K562 (cell line): ENCODE results near the gene PPM1D. TPM values are rescaled to one million over a fixed set of nuclear protein-coding genes. Genes with fewer than 3 reads are reported as not detected.

Experiments
- ADNP ChIP-seq: fragments of 200-800 bp; sonication (Bioruptor generic); IDR thresholded peaks from 2 replicates; pipeline ENCODE4 v1.6.1; 2016; ENCODE audit warnings: missing genetic modification characterization, missing compliant biosample characterization
- BRD4 ChIP-seq: fragments of 200-600 bp; sonication (generic); IDR thresholded peaks from 2 replicates; pipeline ENCODE4 v1.6.1; 2017; ENCODE audit warnings: inconsistent platforms
- EP300 ChIP-seq: IDR thresholded peaks from 2 replicates; pipeline ENCODE4 v1.6.1; 2012; ENCODE audit warnings: low read length, improper control_type of control experiment
- FOXK2 ChIP-seq, 2 experiments: fragments of 450-650 bp; IDR thresholded peaks in 1 of 2; conservative IDR thresholded peaks in 1 of 2; 2 replicates each; pipeline ENCODE4 v1.6.1; 2016; ENCODE audit warnings: low read depth in 2 of 2, mild to moderate bottlenecking in 1 of 2
- FOXP1 ChIP-seq: sonication (generic); formaldehyde crosslinking; IDR thresholded peaks from 2 replicates; pipeline ENCODE4 v1.8.0; 2022; ENCODE audit warnings: mild to moderate bottlenecking, missing genetic modification reagents
- GATA2 ChIP-seq: sonication (generic); formaldehyde crosslinking; IDR thresholded peaks from 2 replicates; pipeline ENCODE4 v1.4.0; 2020; ENCODE audit warnings: mild to moderate bottlenecking, missing genetic modification reagents
- HCFC1 ChIP-seq: IDR thresholded peaks from 2 replicates; pipeline ENCODE4 v1.6.1; 2012; ENCODE audit warnings: low read depth, low read length, improper control_type of control experiment
- HDGF ChIP-seq: fragments of 450-650 bp; IDR thresholded peaks from 2 replicates; pipeline ENCODE4 v1.6.1; 2016
- JUND ChIP-seq, 2 experiments: IDR thresholded peaks; 2 replicates in 1 of 2; 3 replicates in 1 of 2; pipeline ENCODE4 v1.6.1; 2011; ENCODE audit warnings: borderline replicate concordance in 2 of 2, low read depth in 2 of 2, low read length in 2 of 2, improper control_type of control experiment in 1 of 2, missing biosample characterization in 1 of 2, missing genetic modification characterization in 1 of 2, missing genetic modification reagents in 1 of 2
- KAT7 ChIP-seq: sonication (generic); formaldehyde crosslinking; IDR thresholded peaks from 2 replicates; pipeline ENCODE4 v1.8.0; 2022; ENCODE audit warnings: missing genetic modification reagents, mild to moderate bottlenecking, borderline replicate concordance
- NR2F6 ChIP-seq: fragments of 450-650 bp; formaldehyde crosslinking; IDR thresholded peaks from 2 replicates; pipeline ENCODE4 v1.4.0; 2020; ENCODE audit warnings: mild to moderate bottlenecking
- SFPQ ChIP-seq: fragments of 200-400 bp; formaldehyde crosslinking; IDR thresholded peaks from 2 replicates; pipeline ENCODE4 v1.6.1; 2017; ENCODE audit warnings: mild to moderate bottlenecking, low read depth, low read length, moderate library complexity
- SNAPC5 ChIP-seq: fragments of 250-450 bp; sonication (Bioruptor Pico); IDR thresholded peaks from 2 replicates; pipeline ENCODE4 v1.8.0; 2021; ENCODE audit warnings: moderate library complexity, mild to moderate bottlenecking, inconsistent platforms
- SUPT5H ChIP-seq: fragments of 450-650 bp; IDR thresholded peaks from 2 replicates; pipeline ENCODE4 v1.6.1; 2016
- TAF7 ChIP-seq: fragments of 450-650 bp; IDR thresholded peaks from 2 replicates; pipeline ENCODE4 v1.6.1; 2016; ENCODE audit warnings: missing genetic modification characterization, missing compliant biosample characterization
- TAL1 ChIP-seq: fragments of 450-650 bp; IDR thresholded peaks from 2 replicates; pipeline ENCODE4 v1.6.1; 2016; ENCODE audit warnings: mild to moderate bottlenecking
- TCF7L2 ChIP-seq: fragments of 150-350 bp; IDR thresholded peaks from 2 replicates; pipeline ENCODE4 v1.6.1; 2016; ENCODE audit warnings: low read depth, mild to moderate bottlenecking, low read length, moderate library complexity
- TFAP4 ChIP-seq: sonication (generic); formaldehyde crosslinking; IDR thresholded peaks from 2 replicates; pipeline ENCODE4 v1.8.0; 2022; ENCODE audit warnings: missing genetic modification reagents, mild to moderate bottlenecking, moderate library complexity, borderline replicate concordance
- THRAP3 ChIP-seq: fragments of 450-650 bp; IDR thresholded peaks from 2 replicates; pipeline ENCODE4 v1.6.1; 2016; ENCODE audit warnings: mild to moderate bottlenecking, inconsistent platforms, borderline replicate concordance
- TOE1 ChIP-seq, 2 experiments: fragments of 450-650 bp in 1 of 2; sonication (generic) in 1 of 2; formaldehyde crosslinking in 1 of 2; IDR thresholded peaks; 2 replicates each; pipeline versions ENCODE4 v1.7.1 to v1.8.0; 2016 to 2022; ENCODE audit warnings: borderline replicate concordance in 2 of 2, mild to moderate bottlenecking in 2 of 2, antibody characterized with exemption in 1 of 2, inconsistent platforms in 1 of 2, low read depth in 1 of 2, missing genetic modification reagents in 1 of 2, moderate library complexity in 1 of 2
- TRIM25 ChIP-seq: fragments of 450-650 bp; IDR thresholded peaks from 2 replicates; pipeline ENCODE4 v1.7.0; 2016; ENCODE audit warnings: borderline replicate concordance
- ZNF444 ChIP-seq: fragments of 250-450 bp; sonication (Bioruptor Pico); IDR thresholded peaks from 2 replicates; pipeline ENCODE4 v1.4.0; 2020; ENCODE audit warnings: mild to moderate bottlenecking, moderate library complexity
- ZZZ3 ChIP-seq: fragments of 450-650 bp; IDR thresholded peaks from 2 replicates; pipeline ENCODE4 v1.6.1; 2016; ENCODE audit warnings: antibody characterized with exemption, mild to moderate bottlenecking, moderate library complexity
- polyA plus RNA-seq, 8 experiments: library from polyadenylated mRNA; depleted of rRNA in 4 of 8; stranded (reverse) in 5 of 8; unstranded in 3 of 8; fragments of >200 nt; fragmentation: Nextera tagmentation in 2 of 8; fragmentation: Illumina TruSeq in 1 of 8; extraction: Ambion mirVana in 2 of 8; extraction: Trizol in 1 of 8; gene quantifications; 2 replicates each; pipeline versions ENCODE4 v1.2.1 to v1.2.3, GENCODE V29; 2011 to 2014; ENCODE audit warnings: inconsistent platforms in 1 of 8, missing spikeins in 1 of 8
- total RNA-seq, 7 experiments: library from RNA; depleted of rRNA in 6 of 7; stranded (reverse); fragments of >200 nt in 6 of 7; fragmentation: Illumina TruSeq in 2 of 7; extraction: Trizol in 2 of 7; gene quantifications; 2 replicates each; pipeline versions ENCODE4 v1.2.1 to v1.2.3, GENCODE V29; 2011 to 2021; ENCODE audit warnings: low replicate concordance in 1 of 7

Gene PPM1D
- total and polyA plus RNA-seq, 9 of the 15 experiments (the other 6 are each of a cell fraction or from before 2014, with no cell fraction given), result 2.1 to 19.0 (median 7.8) TPM

- 0 out of 2 replicates have a peak, but pooled peaks have one; percentile 17 for TF ChIP-seq ZNF444 (CRISPR knock-in tag)
- TF ChIP-seq FOXK2 (conservative IDR thresholded peaks at IDR 0.05 in 1 of 2, IDR thresholded peaks at IDR 0.05 in 1 of 2; ENCODE audit: low read depth in 2 of 2), result no peak
- TF ChIP-seq SFPQ, result no peak
- TF ChIP-seq HCFC1, result no peak
- no peak for TF ChIP-seq JUND (IDR thresholded peaks at IDR 0.05; ENCODE audit: borderline replicate concordance, low read depth, low read length)
- TF ChIP-seq JUND (tag; IDR thresholded peaks at IDR 0.05; ENCODE audit: borderline replicate concordance, low read depth, low read length), result no peak
- no peak for TF ChIP-seq TRIM25
- no peak for TF ChIP-seq ADNP
- TF ChIP-seq HDGF, result no peak
- TF ChIP-seq TOE1 (IDR thresholded peaks at IDR 0.05; ENCODE audit: borderline replicate concordance), result no peak
- TF ChIP-seq TOE1 (CRISPR knock-in tag; IDR thresholded peaks at IDR 0.05; ENCODE audit: borderline replicate concordance, low read depth), result 0 out of 2 replicates have a peak, but pooled peaks have one; percentile 12
- TF ChIP-seq GATA2, result no peak
- TF ChIP-seq TAF7 (tag), result no peak
- no peak for TF ChIP-seq BRD4
- TF ChIP-seq SNAPC5 (CRISPR knock-in tag), result no peak
- TF ChIP-seq EP300, result no peak
- no peak for TF ChIP-seq TCF7L2
- TF ChIP-seq TFAP4, result no peak
- TF ChIP-seq THRAP3, result peak; percentile 47; the same call in 1 of the 2 replicates
- no peak for TF ChIP-seq NR2F6 (CRISPR knock-in tag)
- TF ChIP-seq ZZZ3, result 0 out of 2 replicates have a peak, but pooled peaks have one; percentile 19
- TF ChIP-seq FOXP1 (CRISPR knock-in tag), result no peak
- TF ChIP-seq SUPT5H, result no peak
- no peak for TF ChIP-seq TAL1
- 0 out of 2 replicates have a peak, but pooled peaks have one; percentile 52 for TF ChIP-seq KAT7 (CRISPR knock-in tag)
Measured at GRCh38 chr17:60599220-60599619, 773 bp upstream of the PPM1D start (continued).
